ENCODE measurements around the gene OR2F2. TPM values are rescaled to one million over a fixed set of nuclear protein-coding genes. Genes with fewer than 3 reads are reported as not detected.
A peak's percentile ranks its signal among the peaks of the same experiment; 100 is the strongest.

OR2F2 gene
- total RNA-seq, 4 donors from 2014 or later: not detected

DNA sequence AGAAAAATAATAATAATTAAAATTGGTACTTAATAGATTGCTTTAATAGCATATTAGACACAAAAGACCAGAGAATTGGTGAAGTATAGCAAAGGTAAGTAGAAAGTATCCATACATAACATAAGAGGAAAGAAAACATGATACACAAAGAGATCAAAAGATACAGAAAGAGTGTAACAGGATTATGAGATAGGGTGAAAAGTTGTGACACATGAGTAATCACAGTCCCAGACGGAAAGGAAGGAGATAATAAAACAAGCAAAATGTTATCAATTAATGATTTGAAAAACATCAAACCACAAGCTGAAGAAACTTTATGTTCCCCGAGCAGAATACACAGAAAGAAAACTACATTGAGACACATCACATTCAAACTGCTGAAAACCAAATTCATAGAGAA is 43.6 kb upstream of the OR2F2 start:
- Histone ChIP-seq H3K4me1 (no peaks in the 10 kb centered on the region), H3K9me3 (no peaks in the 10 kb centered on the region), H3K4me3 (no peak overlapping the region), H3K27ac (no peak overlapping the region), H3K27me3 (no peaks in the 10 kb centered on the region), H3K36me3 (no peaks in the 10 kb centered on the region)
- no peak for TF ChIP-seq POLR2A (IDR thresholded peaks at IDR 0.05)
- TF ChIP-seq, protein P1, sequence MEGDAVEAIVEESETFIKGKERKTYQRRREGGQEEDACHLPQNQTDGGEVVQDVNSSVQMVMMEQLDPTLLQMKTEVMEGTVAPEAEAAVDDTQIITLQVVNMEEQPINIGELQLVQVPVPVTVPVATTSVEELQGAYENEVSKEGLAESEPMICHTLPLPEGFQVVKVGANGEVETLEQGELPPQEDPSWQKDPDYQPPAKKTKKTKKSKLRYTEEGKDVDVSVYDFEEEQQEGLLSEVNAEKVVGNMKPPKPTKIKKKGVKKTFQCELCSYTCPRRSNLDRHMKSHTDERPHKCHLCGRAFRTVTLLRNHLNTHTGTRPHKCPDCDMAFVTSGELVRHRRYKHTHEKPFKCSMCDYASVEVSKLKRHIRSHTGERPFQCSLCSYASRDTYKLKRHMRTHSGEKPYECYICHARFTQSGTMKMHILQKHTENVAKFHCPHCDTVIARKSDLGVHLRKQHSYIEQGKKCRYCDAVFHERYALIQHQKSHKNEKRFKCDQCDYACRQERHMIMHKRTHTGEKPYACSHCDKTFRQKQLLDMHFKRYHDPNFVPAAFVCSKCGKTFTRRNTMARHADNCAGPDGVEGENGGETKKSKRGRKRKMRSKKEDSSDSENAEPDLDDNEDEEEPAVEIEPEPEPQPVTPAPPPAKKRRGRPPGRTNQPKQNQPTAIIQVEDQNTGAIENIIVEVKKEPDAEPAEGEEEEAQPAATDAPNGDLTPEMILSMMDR (IDR thresholded peaks at IDR 0.05): no peak
- intact Hi-C loops (cut with DNase I; ENCODE audit: low total_unique reads): no loop called here
- no peak for DNase-seq

DNA sequence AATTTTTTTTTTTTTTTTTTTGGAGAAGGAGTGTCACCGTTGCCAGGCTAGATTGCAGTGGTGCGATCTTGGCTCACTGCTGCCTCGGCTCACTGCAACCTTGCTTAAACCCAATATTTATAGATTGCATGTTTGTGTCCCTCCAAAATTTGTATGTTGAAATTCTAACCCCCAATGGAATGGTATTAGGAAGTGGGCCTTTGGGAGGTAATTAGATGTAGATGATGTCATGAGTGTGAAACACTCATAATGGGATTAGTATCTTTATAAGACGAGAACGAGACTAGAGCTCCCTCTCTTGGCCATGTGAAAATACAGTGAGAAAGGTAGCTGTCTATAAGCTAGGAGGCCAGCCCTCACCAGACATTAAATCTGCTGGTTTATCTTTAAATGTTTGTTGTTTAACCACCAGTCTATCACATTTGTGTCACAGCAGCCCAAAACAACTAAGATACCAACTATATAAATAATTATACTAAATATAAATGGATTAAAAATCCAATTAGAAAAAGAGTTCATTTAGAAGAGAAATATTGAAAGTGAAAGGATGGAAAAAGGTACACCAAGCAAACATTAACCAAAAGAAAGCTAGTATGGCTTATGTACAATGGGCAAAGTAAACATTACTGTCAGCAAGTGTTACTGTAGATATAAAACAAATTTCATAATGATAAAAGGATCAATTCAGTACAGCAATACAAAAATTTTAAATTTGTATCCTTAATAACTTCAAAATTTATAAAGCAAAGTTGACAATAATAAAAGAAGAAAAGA is 42.3 kb upstream of the OR2F2 start:
- TF ChIP-seq, protein P1 (IDR thresholded peaks at IDR 0.05): no peak
- no peak for TF ChIP-seq POLR2A (IDR thresholded peaks at IDR 0.05)
- H3K4me3 ChIP-seq: no peak overlapping the region
- no peaks in the 10 kb centered on the region for H3K36me3 ChIP-seq
- no peaks in the 10 kb centered on the region for H3K4me1 ChIP-seq
- intact Hi-C loops (cut with DNase I; ENCODE audit: low total_unique reads): no loop called here
- H3K9me3 ChIP-seq: no peaks in the 10 kb centered on the region
- DNase-seq: no peak
- no peaks in the 10 kb centered on the region for H3K27me3 ChIP-seq
- no peak overlapping the region for H3K27ac ChIP-seq

DNA sequence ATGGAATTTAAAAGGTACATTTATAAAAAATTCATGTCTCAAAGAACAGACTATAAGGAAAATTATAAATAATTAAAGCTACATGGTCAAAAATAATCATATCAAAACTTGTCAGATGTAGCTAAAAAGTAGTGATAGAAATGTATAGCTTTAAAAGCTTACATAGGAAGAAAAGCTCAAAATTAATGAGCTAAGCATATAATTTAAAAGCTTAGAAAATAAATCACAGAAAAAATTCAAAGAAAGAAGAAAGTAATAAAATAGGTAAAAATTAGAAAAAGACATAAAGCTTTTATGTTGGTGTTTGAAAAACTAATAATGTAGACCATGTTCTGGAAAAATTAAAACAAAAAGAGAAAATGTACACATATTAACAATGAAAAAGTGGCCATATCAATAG is 38.4 kb upstream of the OR2F2 start:
- Histone ChIP-seq H3K27me3 (no peaks in the 10 kb centered on the region), H3K36me3 (no peaks in the 10 kb centered on the region), H3K9me3 (no peaks in the 10 kb centered on the region), H3K4me1 (no peaks in the 10 kb centered on the region), H3K4me3 (no peak overlapping the region), H3K27ac (no peak overlapping the region)
- TF ChIP-seq, protein P1 (IDR thresholded peaks at IDR 0.05): no peak
- no peak for TF ChIP-seq POLR2A (IDR thresholded peaks at IDR 0.05)
- no peak for DNase-seq
- intact Hi-C loops (cut with DNase I; ENCODE audit: low total_unique reads): no loop called here

DNA sequence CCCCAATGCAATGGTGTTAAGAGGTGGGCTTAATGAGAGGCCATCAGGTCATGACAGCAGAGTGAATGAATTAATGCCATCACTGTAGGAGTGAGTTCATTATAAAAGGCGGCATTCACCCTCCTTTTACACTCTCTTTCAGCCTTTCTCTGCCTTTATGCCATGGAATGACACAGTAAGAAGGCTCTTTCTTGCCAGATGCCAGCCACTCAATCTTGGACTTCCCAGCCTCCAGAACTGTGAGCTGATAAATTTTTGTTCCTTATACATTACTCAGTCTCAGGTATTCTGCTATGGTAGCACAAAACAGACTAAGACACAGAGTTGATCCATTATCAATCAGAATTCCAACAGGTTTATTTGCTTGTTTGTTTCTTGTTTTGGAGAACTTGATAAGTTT is 36.2 kb upstream of the OR2F2 start:
- Histone ChIP-seq H3K27me3 (no peaks in the 10 kb centered on the region), H3K4me1 (no peaks in the 10 kb centered on the region), H3K4me3 (no peak overlapping the region), H3K36me3 (no peaks in the 10 kb centered on the region), H3K27ac (no peak overlapping the region), H3K9me3 (no peaks in the 10 kb centered on the region)
- intact Hi-C loops (cut with DNase I; ENCODE audit: low total_unique reads): no loop called here
- TF ChIP-seq, protein P1 (IDR thresholded peaks at IDR 0.05): no peak
- TF ChIP-seq POLR2A (IDR thresholded peaks at IDR 0.05): no peak
- DNase-seq: no peak

DNA sequence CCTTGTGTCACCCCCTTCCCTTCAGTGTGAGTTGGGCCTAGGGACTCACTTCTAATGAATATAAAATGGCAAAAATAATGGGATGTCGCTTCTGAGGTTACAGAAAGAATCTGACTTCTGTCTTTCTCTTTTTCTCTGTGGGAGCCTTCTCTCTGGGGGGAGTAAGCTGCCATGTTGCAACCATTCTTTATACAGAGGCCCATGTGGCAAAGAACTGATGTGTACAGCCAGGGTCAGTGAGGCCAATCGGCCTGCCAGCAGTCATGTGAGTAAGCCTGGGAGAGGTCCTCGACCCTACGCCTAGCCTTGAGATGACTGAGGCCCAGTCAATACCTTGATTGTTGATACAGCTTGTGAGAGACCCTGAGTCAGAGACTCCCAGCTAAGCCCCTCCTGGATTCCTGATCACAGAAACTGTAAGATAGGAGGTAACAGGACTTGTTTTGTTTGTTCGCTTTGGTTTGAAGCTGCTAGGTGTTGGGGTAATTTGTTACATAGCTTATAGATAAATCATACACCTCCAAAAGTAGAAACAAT is 34.7 kb upstream of the OR2F2 start:
- Histone ChIP-seq H3K27me3 (no peaks in the 10 kb centered on the region), H3K4me3 (peak overlapping the region in 1 of 2 donors; percentile 79), H3K9me3 (no peaks in the 10 kb centered on the region), H3K27ac (peak overlapping the region; percentile 95 to 97), H3K36me3 (no peaks in the 10 kb centered on the region), H3K4me1 (no peaks in the 10 kb centered on the region)
- intact Hi-C loops (cut with DNase I; ENCODE audit: low total_unique reads): no loop called here
- DNase-seq: no peak
- TF ChIP-seq POLR2A (IDR thresholded peaks at IDR 0.05): no peak
- TF ChIP-seq, protein P1 (IDR thresholded peaks at IDR 0.05): no peak

Measured in uterus (tissue), 4 donors.